Esophagus muscularis mucosa (tissue), 4 donors: ENCODE results near the gene JKAMP. TPM values are rescaled to one million over a fixed set of nuclear protein-coding genes. Genes with fewer than 3 reads are reported as not detected.

Experiments
- DNase-seq: peaks from one replicate; pipeline ENCODE4 v3.0.0-alpha.2; 2017; ENCODE audit errors: extremely low spot score
- H3K27ac ChIP-seq, 4 donors: fragments of 200-600 bp; sonication (generic); replicated peaks in 1 of 4; 1 replicate in 3 of 4; 2 replicates in 1 of 4; pipeline ENCODE4 v1.5.1; 2016 to 2019; ENCODE audit warnings: mild to moderate bottlenecking in 1 of 4
- H3K27me3 ChIP-seq, 4 donors: fragments of 200-600 bp; sonication (generic); one replicate each; pipeline versions ENCODE4 v1.5.1 to v1.6.0; 2016 to 2019
- H3K36me3 ChIP-seq, 4 donors: fragments of 200-600 bp; sonication (generic); one replicate each; pipeline ENCODE4 v1.5.1; 2016 to 2019
- H3K4me1 ChIP-seq, 4 donors: fragments of 200-600 bp; sonication (generic); one replicate each; pipeline ENCODE4 v1.5.1; 2016 to 2019
- H3K4me3 ChIP-seq, 4 donors: fragments of 200-600 bp; sonication (generic); 1 replicate in 2 of 4; 2 replicates in 2 of 4; pipeline ENCODE4 v1.5.1; 2016 to 2019; ENCODE audit warnings: mild to moderate bottlenecking in 4 of 4, moderate library complexity in 1 of 4
- H3K9me3 ChIP-seq, 4 donors: fragments of 200-600 bp; sonication (generic); 1 replicate in 3 of 4; 2 replicates in 1 of 4; pipeline ENCODE4 v1.5.1; 2016 to 2019
- CTCF ChIP-seq, 3 experiments: fragments of 200-600 bp in 2 of 3; fragments of 450-650 bp in 1 of 3; sonication (generic) in 2 of 3; IDR thresholded peaks; one replicate each; pipeline ENCODE4 v1.5.1; 2017 to 2019; ENCODE audit warnings: antibody characterized with exemption in 3 of 3, mild to moderate bottlenecking in 2 of 3, moderate library complexity in 1 of 3
- EP300 ChIP-seq: sonication (generic); formaldehyde crosslinking; IDR thresholded peaks from one replicate; pipeline ENCODE4 v1.6.1; 2017; ENCODE audit warnings: antibody characterized with exemption
- POLR2A ChIP-seq: fragments of 450-650 bp; IDR thresholded peaks from one replicate; pipeline ENCODE4 v1.6.1; 2017; ENCODE audit warnings: antibody characterized with exemption, moderate library complexity, mild to moderate bottlenecking, low read depth
- POLR2AphosphoS5 ChIP-seq, 2 donors: sonication (generic); formaldehyde crosslinking; IDR thresholded peaks; one replicate each; pipeline ENCODE4 v1.6.1; 2017; ENCODE audit warnings: antibody characterized with exemption in 2 of 2
- WGBS: methylation state at CpG from one replicate; pipeline ENCODE4 v1.1.5; 2018; 5-methylcytosine and 5-hydroxymethylcytosine counted together
- intact Hi-C: fragments of 100-400 bp; cut with DNase I; formaldehyde crosslinking; loops from one replicate; pipeline ENCODE4 v1.15.1; 2023
- total RNA-seq, 4 donors: library from RNA; depleted of rRNA; stranded (reverse); fragments of >200 nt; gene quantifications; one replicate each; pipeline versions ENCODE4 v1.1.0 to v1.2.1, GENCODE V29; 2016

Gene JKAMP
- total RNA-seq, 4 donors from 2014 or later, result 23.3 to 27.8 (median 26.3) TPM

DNA sequence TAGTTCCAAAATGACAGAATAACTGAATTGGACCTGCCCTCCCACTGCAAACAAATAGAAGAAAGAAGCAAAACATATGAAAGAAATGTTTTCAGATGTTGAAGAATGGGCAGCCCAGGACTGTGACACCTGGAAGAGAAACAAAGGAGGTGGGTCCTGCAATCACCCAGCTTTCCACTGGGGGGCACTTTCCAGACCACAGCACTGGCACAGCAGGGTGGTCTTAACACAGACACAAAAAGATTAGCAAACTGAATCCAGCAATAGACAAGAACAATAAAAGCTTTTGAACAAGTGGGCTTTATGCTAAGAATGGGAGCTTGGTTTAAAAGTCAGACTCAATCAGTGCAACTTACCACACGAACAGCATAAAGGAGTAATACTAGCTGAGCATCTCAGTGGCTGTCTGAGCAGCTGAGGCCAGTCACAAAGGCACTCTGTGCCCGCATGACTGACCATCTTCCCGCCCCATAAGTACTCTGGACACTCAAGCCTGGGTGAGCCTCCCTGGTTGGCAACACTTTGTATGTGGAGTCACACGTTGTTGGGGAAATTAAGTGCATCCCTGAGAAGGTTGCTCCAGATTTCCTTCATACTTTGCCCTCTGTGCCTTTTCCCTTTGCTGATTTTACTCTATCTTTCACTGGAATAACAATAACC, 27.7 kb downstream of the JKAMP start:
- no peak for DNase-seq
- Histone ChIP-seq H3K4me1 (no peaks in the 10 kb centered on the region), H3K4me3 (no peak overlapping the region), H3K27me3 (no peaks in the 10 kb centered on the region), H3K27ac (no peak overlapping the region), H3K9me3 (no peaks in the 10 kb centered on the region), H3K36me3 (no peaks in the 10 kb centered on the region)
- WGBS, result 76% methylated on average over 2 of the region's 4 CpGs
- TF ChIP-seq POLR2A, result no peak
- peak in 2 of 3 experiments; percentile 15 to 22 for TF ChIP-seq CTCF (IDR thresholded peaks at IDR 0.05)
- intact Hi-C loops, result no loop called here

DNA sequence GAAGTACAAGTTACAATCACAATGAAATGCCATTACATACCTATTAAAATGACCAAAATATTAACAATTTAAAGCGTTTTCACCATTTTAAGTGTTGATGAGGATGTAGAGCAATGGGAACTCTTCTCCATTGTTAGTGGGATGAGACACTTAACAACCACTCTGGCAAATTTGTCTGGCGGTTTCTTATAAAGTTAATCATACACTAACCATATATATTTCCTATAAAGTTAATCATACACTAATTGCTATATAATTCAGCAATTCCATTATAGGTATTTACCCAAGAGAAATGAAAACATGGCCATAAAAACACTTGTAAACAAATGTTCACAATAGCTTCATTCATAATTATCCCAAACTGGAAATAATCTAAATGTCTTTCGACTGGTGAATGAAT, 35.9 kb downstream of the JKAMP start:
- 82% methylated on average over 3 of the region's 3 CpGs for WGBS
- Histone ChIP-seq H3K9me3 (no peaks in the 10 kb centered on the region), H3K36me3 (no peaks in the 10 kb centered on the region), H3K4me3 (no peak overlapping the region), H3K4me1 (no peaks in the 10 kb centered on the region), H3K27ac (no peak overlapping the region), H3K27me3 (no peaks in the 10 kb centered on the region)
- intact Hi-C loops, result no loop called here
- DNase-seq, result no peak
- no peak for TF ChIP-seq CTCF (IDR thresholded peaks at IDR 0.05)
- TF ChIP-seq POLR2AphosphoS5 (IDR thresholded peaks at IDR 0.05), result no peak
- no peak for TF ChIP-seq EP300
- no peak for TF ChIP-seq POLR2A

DNA sequence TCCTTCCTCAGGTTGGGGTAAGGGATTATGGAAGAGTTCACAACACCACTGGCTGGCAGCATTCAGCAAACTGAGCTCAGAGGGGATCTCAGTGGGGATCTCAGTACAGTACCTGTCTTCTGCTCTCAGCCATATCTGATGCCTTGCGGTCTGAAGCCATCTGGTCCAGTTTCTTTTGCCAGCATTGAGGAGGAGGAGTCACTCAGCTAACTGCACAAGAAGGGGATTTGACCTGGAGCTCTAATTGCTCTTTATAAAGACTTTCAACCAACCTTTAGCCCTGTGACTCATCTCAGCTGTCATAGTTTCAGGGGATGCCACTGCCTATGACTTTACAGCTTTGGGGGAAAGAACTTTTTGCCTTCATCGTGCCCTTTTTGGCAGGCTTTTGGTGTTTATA, 44.9 kb downstream of the JKAMP start:
- DNase-seq, result no peak
- no peak overlapping the region for H3K27ac ChIP-seq
- no peaks in the 10 kb centered on the region for H3K36me3 ChIP-seq
- TF ChIP-seq EP300 (no peak), POLR2A (no peak), CTCF (IDR thresholded peaks at IDR 0.05) (no peak)
- H3K4me3 ChIP-seq, result no peak overlapping the region
- H3K9me3 ChIP-seq, result peaks cover 0 to 10% (median 3%) of the 10 kb centered on the region in 4 donors
- no peaks in the 10 kb centered on the region for H3K27me3 ChIP-seq
- H3K4me1 ChIP-seq, result no peaks in the 10 kb centered on the region
- WGBS, result 71% methylated on average over 2 of the region's 2 CpGs
- intact Hi-C loops, result no loop called here

GRCh38 chr14:59530349-59530748, 46.0 kb downstream of the JKAMP start:
- no peaks in the 10 kb centered on the region for H3K36me3 ChIP-seq
- intact Hi-C loops, result no loop called here
- no peaks in the 10 kb centered on the region for H3K4me1 ChIP-seq
- TF ChIP-seq EP300, result no peak
- TF ChIP-seq POLR2AphosphoS5 (IDR thresholded peaks at IDR 0.05), result no peak
- TF ChIP-seq POLR2A, result no peak
- TF ChIP-seq CTCF (IDR thresholded peaks at IDR 0.05), result no peak
- peaks cover 0 to 10% (median 3%) of the 10 kb centered on the region in 4 donors for H3K9me3 ChIP-seq
- H3K27ac ChIP-seq, result no peak overlapping the region
- no peak for DNase-seq
- no peaks in the 10 kb centered on the region for H3K27me3 ChIP-seq
- H3K4me3 ChIP-seq, result no peak overlapping the region

GRCh38 chr14:59532419-59532818, 48.1 kb downstream of the JKAMP start:
- intact Hi-C loops, result no loop called here

More at GRCh38 chr14:59532419-59532818, 48.1 kb downstream of the JKAMP start:
- WGBS, result 93% methylated on average over 1 of the region's 1 CpG
- TF ChIP-seq EP300 (no peak), CTCF (IDR thresholded peaks at IDR 0.05) (no peak), POLR2A (no peak)
- no peaks in the 10 kb centered on the region for H3K4me1 ChIP-seq
- H3K36me3 ChIP-seq, result no peaks in the 10 kb centered on the region
- DNase-seq, result no peak
- H3K27me3 ChIP-seq, result no peaks in the 10 kb centered on the region
- H3K27ac ChIP-seq, result no peak overlapping the region
- no peak overlapping the region for H3K4me3 ChIP-seq
- H3K9me3 ChIP-seq, result peaks cover 0 to 10% (median 3%) of the 10 kb centered on the region in 4 donors
